HepG2 (cell line): ENCODE results near the gene WDR89. TPM values are rescaled to one million over a fixed set of nuclear protein-coding genes. Genes with fewer than 3 reads are reported as not detected.

Experiments used
- ATAC-seq: fragments of 200-7000 bp; cut with Tn5 transposase; 3 replicates; pipeline ENCODE4 v1.9.1; 2020; ENCODE audit warnings: mild to moderate bottlenecking, moderate library complexity
- BruUV-seq: library from RNA; stranded (reverse); fragments of 400-500 nt; replicated peaks from 2 replicates; lab custom pipeline; 2021; lab: Mats Ljungman, UMichigan
- CTCF ChIA-PET: fragments of 300-600 bp; formaldehyde crosslinking; extraction: SDS; loops from one replicate; lab custom pipeline; 2021; ENCODE audit warnings: low total read pairs, inconsistent platforms, low intra/inter-chr PET ratio; lab: Yijun Ruan, JAX
- POLR2A ChIA-PET: fragments of 350-600 bp; sonication (Branson Sonifier 250); formaldehyde crosslinking; loops from one replicate; lab custom pipeline; 2020; ENCODE audit warnings: antibody characterized with exemption, inconsistent platforms; lab: Yijun Ruan, JAX
- DNase-seq: peaks from one replicate; pipeline ENCODE4 v3.0.0-alpha.2; 2015; ENCODE audit warnings: low spot score
- FAIRE-seq: peaks from 3 replicates; lab custom pipeline; 2011; peaks lifted over from hg19 to GRCh38; lab: Jason Lieb, UNC
- H2AFZ ChIP-seq: one replicate; pipeline ENCODE4 v1.6.1; 2011; ENCODE audit warnings: low read length, inconsistent platforms
- H3K27ac ChIP-seq: fragments of 300-600 bp; 3 replicates; pipeline ENCODE4 v1.8.0; 2011; ENCODE audit warnings: mixed run types, mild to moderate bottlenecking, mixed read lengths, low read length, inconsistent platforms; ENCODE audit not compliant: insufficient read depth; ENCODE audit errors: extremely low read length
- H3K27me3 ChIP-seq, 2 experiments: fragments of 200-600 bp in 1 of 2; 2 replicates in 1 of 2; 3 replicates in 1 of 2; pipeline versions ENCODE4 v1.6.0 to v1.8.0; 2011; ENCODE audit warnings: low read length in 2 of 2, mild to moderate bottlenecking in 2 of 2, moderate library complexity in 2 of 2, inconsistent platforms in 1 of 2; ENCODE audit not compliant: insufficient read depth in 2 of 2, control insufficient read depth in 1 of 2
- H3K36me3 ChIP-seq, 2 experiments: fragments of 200-600 bp in 1 of 2; replicated peaks in 1 of 2; 2 replicates in 1 of 2; 3 replicates in 1 of 2; pipeline versions ENCODE4 v1.5.1 to v1.8.0; 2011; ENCODE audit warnings: low read length in 2 of 2, inconsistent platforms in 1 of 2; ENCODE audit not compliant: insufficient read depth in 2 of 2, control insufficient read depth in 1 of 2
- H3K4me1 ChIP-seq: 2 replicates; pipeline ENCODE4 v1.5.1; 2012; ENCODE audit warnings: low read length, inconsistent platforms; ENCODE audit not compliant: insufficient read depth
- H3K4me2 ChIP-seq: 2 replicates; pipeline ENCODE4 v1.6.0; 2011; ENCODE audit warnings: low read depth, low read length, inconsistent platforms
- H3K4me3 ChIP-seq, 3 experiments: fragments of 200-600 bp in 1 of 3; sonication (generic), shearing (Covaris generic) in 1 of 3; replicated peaks in 1 of 3; 2 replicates each; pipeline ENCODE4 v1.5.1; 2011 to 2016; ENCODE audit warnings: low read length in 3 of 3, inconsistent platforms in 2 of 3, low read depth in 2 of 3, mild to moderate bottlenecking in 2 of 3, control low read depth in 1 of 3, mixed read lengths in 1 of 3; ENCODE audit not compliant: insufficient read depth in 1 of 3
- H3K79me2 ChIP-seq: one replicate; pipeline ENCODE4 v1.6.1; 2011; ENCODE audit warnings: low read length, inconsistent platforms; ENCODE audit not compliant: insufficient read depth
- H3K9ac ChIP-seq: 2 replicates; pipeline ENCODE4 v1.6.0; 2011; ENCODE audit warnings: mild to moderate bottlenecking, low read depth, low read length, inconsistent platforms; ENCODE audit not compliant: insufficient read depth
- H3K9me3 ChIP-seq: 2 replicates; pipeline ENCODE4 v1.5.1; 2012; ENCODE audit warnings: mild to moderate bottlenecking, low read length
- H4K20me1 ChIP-seq: 2 replicates; pipeline ENCODE4 v1.6.0; 2011; ENCODE audit warnings: inconsistent platforms, mild to moderate bottlenecking, low read length, moderate library complexity; ENCODE audit not compliant: insufficient read depth
- PRPF4 ChIP-seq: fragments of 200-400 bp; formaldehyde crosslinking; IDR thresholded peaks from 2 replicates; pipeline ENCODE4 v1.6.1; 2016; ENCODE audit warnings: low read length, low read depth; ENCODE audit not compliant: poor library complexity, severe bottlenecking
- RNF2 ChIP-seq: fragments of 450-650 bp; conservative IDR thresholded peaks from 2 replicates; pipeline ENCODE4 v1.6.1; 2016; ENCODE audit warnings: low read depth
- WGBS: methylation state at CpG from one replicate; pipeline ENCODE4 v1.1.6; 2017; ENCODE audit warnings: low lambda C conversion rate; 5-methylcytosine and 5-hydroxymethylcytosine counted together
- in situ Hi-C: cut with HindIII; loops from 2 replicates; pipeline ENCODE4 v1.10.0; 2017; ENCODE audit warnings: low pct_unique_long_range_greater_than_20kb; ENCODE audit not compliant: extremely low pct_ligation_motif_present
- intact Hi-C: fragments of 100-400 bp; cut with micrococcal nuclease; formaldehyde crosslinking; loops from one replicate; pipeline ENCODE4 v1.10.0; 2022; ENCODE audit not compliant: unreplicated experiment
- polyA plus RNA-seq, 8 experiments: library from polyadenylated mRNA; depleted of rRNA in 3 of 8; stranded (reverse) in 7 of 8; unstranded in 1 of 8; fragments of >200 nt; fragmentation: Illumina TruSeq in 4 of 8; extraction: Trizol in 4 of 8; gene quantifications; 2 replicates each; pipeline versions ENCODE4 v1.2.1 to v1.2.3, GENCODE V29; 2011 to 2016; ENCODE audit warnings: low read depth in 4 of 8, missing spikeins in 1 of 8, mixed read lengths in 1 of 8; ENCODE audit not compliant: insufficient read depth in 1 of 8
- total RNA-seq, 5 experiments: library from RNA; depleted of rRNA; stranded (reverse); fragments of >200 nt; fragmentation: Illumina TruSeq; extraction: Trizol; gene quantifications; 2 replicates each; pipeline ENCODE4 v1.2.3, GENCODE V29; 2016; ENCODE audit warnings: low read depth in 1 of 5
- TF ChIP-seq, protein P1 (sequence below): sonication (generic); formaldehyde crosslinking; IDR thresholded peaks from 2 replicates; pipeline ENCODE4 v1.5.1; 2020; ENCODE audit warnings: mild to moderate bottlenecking, moderate library complexity, missing genetic modification reagents
- TF ChIP-seq, protein P2 (sequence below): sonication (generic); formaldehyde crosslinking; IDR thresholded peaks from 2 replicates; pipeline ENCODE4 v1.5.0; 2020; ENCODE audit warnings: missing genetic modification reagents
- TF ChIP-seq, protein P3 (sequence below): sonication (generic); formaldehyde crosslinking; IDR thresholded peaks from 2 replicates; pipeline ENCODE4 v1.5.1; 2020; ENCODE audit warnings: missing genetic modification reagents, mild to moderate bottlenecking, borderline replicate concordance

The WDR89 gene
- total and polyA plus RNA-seq, 2 of the 13 experiments (the other 11 are each of a cell fraction or from before 2014, with no cell fraction given) = 5.2 to 20.1 TPM

DNA sequence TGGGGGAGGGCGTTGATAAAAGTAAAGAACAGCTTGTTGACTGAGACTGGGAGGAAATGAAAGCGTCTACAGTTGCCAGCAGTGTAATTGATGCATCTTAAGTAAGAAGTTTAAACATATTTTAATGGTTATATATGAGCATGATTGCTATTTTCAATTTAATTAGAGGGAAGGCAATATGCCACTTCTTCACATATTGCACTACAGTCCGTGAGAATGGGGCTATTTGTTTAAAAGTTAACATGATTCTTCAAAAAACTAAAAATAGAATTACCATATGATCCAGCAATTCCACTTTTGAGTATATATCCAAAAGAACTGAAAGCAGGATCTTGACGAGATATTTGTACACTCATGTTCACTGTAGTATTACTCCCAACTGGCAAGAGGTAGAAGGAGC is 60.2 kb downstream of the WDR89 start:
- intact Hi-C loops = no loop called here
- H3K9ac ChIP-seq = no peak overlapping the region
- in situ Hi-C loops = no loop called here
- H3K27me3 ChIP-seq = no peaks in the 10 kb centered on the region
- H2AFZ ChIP-seq = no peak overlapping the region
- TF ChIP-seq, protein P1, sequence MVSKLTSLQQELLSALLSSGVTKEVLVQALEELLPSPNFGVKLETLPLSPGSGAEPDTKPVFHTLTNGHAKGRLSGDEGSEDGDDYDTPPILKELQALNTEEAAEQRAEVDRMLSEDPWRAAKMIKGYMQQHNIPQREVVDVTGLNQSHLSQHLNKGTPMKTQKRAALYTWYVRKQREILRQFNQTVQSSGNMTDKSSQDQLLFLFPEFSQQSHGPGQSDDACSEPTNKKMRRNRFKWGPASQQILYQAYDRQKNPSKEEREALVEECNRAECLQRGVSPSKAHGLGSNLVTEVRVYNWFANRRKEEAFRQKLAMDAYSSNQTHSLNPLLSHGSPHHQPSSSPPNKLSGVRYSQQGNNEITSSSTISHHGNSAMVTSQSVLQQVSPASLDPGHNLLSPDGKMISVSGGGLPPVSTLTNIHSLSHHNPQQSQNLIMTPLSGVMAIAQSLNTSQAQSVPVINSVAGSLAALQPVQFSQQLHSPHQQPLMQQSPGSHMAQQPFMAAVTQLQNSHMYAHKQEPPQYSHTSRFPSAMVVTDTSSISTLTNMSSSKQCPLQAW (CRISPR knock-in tag) = no peak
- TF ChIP-seq PRPF4 = no peak
- no peak for TF ChIP-seq RNF2
- TF ChIP-seq, protein P2, sequence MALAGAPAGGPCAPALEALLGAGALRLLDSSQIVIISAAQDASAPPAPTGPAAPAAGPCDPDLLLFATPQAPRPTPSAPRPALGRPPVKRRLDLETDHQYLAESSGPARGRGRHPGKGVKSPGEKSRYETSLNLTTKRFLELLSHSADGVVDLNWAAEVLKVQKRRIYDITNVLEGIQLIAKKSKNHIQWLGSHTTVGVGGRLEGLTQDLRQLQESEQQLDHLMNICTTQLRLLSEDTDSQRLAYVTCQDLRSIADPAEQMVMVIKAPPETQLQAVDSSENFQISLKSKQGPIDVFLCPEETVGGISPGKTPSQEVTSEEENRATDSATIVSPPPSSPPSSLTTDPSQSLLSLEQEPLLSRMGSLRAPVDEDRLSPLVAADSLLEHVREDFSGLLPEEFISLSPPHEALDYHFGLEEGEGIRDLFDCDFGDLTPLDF (CRISPR knock-in tag) = no peak
- TF ChIP-seq, protein P3, sequence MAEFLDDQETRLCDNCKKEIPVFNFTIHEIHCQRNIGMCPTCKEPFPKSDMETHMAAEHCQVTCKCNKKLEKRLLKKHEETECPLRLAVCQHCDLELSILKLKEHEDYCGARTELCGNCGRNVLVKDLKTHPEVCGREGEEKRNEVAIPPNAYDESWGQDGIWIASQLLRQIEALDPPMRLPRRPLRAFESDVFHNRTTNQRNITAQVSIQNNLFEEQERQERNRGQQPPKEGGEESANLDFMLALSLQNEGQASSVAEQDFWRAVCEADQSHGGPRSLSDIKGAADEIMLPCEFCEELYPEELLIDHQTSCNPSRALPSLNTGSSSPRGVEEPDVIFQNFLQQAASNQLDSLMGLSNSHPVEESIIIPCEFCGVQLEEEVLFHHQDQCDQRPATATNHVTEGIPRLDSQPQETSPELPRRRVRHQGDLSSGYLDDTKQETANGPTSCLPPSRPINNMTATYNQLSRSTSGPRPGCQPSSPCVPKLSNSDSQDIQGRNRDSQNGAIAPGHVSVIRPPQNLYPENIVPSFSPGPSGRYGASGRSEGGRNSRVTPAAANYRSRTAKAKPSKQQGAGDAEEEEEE = no peak
- BruUV-seq = no TSS peak
- no peak overlapping the region for H3K27ac ChIP-seq
- H4K20me1 ChIP-seq = no peaks in the 10 kb centered on the region
- no peaks in the 10 kb centered on the region for H3K36me3 ChIP-seq
- ChIA-PET POLR2A (no interaction called here), CTCF (no interaction called here)
- ATAC-seq (peak; percentile 21; the same call in 1 of the 3 replicates), DNase-seq (no peak), FAIRE-seq (no peak)
- H3K79me2 ChIP-seq = no peaks in the 10 kb centered on the region
- peak overlapping the region; percentile 44 for H3K4me2 ChIP-seq
- 4% methylated on average over 4 of the region's 4 CpGs for WGBS
- H3K4me3 ChIP-seq = no peak overlapping the region
- no peaks in the 10 kb centered on the region for H3K9me3 ChIP-seq
- peaks cover 27% of the 10 kb centered on the region for H3K4me1 ChIP-seq
